HuH-7.5 (cell line): ENCODE measurements around the gene CDH3.

Experiments
- DNase-seq: peaks from one replicate; pipeline ENCODE4 v3.0.0; 2011; ENCODE audit warnings: low spot score

Gene CDH3

DNA sequence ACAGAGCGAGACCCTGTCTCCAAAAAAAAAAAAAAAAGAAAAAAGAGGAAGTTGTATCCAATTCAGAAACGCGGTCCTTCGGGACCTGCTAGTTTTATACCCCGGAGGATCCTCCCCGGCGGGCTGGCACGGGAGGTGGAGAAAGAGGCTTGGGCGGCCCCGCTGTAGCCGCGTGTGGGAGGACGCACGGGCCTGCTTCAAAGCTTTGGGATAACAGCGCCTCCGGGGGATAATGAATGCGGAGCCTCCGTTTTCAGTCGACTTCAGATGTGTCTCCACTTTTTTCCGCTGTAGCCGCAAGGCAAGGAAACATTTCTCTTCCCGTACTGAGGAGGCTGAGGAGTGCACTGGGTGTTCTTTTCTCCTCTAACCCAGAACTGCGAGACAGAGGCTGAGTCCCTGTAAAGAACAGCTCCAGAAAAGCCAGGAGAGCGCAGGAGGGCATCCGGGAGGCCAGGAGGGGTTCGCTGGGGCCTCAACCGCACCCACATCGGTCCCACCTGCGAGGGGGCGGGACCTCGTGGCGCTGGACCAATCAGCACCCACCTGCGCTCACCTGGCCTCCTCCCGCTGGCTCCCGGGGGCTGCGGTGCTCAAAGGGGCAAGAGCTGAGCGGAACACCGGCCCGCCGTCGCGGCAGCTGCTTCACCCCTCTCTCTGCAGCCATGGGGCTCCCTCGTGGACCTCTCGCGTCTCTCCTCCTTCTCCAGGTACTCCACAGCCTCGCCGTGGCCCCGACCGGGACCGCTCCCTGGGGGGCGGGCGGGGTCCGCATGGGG, at the start of gene CDH3:
Gene CDH3, plus strand, starts transcription at position 596 of the 779 bp plus-strand sequence. Its CDS starts 70 bp downstream, at position 666.
- DNase-seq: no peak

GRCh38 chr16:68596266-68596665, 48.8 kb upstream of the CDH3 start:
- DNase-seq: no peak

- no peak for DNase-seq
Observed at GRCh38 chr16:68599586-68599985, 45.5 kb upstream of the CDH3 start.

DNA sequence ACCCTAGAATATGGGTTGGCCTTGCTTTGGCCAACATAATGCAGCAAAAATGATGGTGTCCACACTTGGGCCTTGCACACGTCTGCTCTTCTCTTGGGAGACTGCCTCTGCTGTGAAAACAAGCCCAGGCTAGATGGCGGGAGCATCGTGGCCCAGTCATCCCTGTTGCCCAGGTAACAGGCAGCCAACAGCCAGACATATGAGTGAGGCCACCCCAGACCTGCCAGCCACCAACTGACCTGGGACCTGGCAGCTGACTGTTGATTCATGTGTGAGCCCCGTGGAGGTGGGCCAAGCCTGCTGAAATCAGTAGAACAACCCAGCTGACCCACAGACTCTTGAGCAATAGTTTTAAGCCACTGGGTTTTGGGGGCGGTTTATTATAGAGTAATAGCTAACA, 39.4 kb upstream of the CDH3 start:
- no peak for DNase-seq

DNA sequence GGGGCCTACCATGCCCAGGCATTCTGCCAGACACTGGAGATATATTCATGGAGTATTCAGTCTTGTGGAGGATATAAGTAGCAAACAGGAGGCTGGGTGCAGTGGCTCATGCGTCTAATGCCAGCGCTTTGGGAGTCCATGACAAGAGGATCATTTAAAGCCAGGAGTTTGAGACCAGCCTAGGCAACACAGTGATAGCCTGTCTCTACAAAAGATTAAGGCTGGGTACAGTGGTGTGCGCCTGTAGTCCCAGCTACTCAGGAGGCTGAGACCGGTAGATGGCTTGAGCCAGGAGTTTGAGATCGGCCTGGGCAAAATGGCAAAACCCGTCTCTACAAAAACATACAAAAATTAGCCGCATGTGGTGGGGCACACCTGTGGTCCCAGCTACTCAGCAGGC, 37.7 kb upstream of the CDH3 start:
- DNase-seq: no peak

- DNase-seq: no peak
Observed at GRCh38 chr16:68608330-68608729, 36.8 kb upstream of the CDH3 start.

DNA sequence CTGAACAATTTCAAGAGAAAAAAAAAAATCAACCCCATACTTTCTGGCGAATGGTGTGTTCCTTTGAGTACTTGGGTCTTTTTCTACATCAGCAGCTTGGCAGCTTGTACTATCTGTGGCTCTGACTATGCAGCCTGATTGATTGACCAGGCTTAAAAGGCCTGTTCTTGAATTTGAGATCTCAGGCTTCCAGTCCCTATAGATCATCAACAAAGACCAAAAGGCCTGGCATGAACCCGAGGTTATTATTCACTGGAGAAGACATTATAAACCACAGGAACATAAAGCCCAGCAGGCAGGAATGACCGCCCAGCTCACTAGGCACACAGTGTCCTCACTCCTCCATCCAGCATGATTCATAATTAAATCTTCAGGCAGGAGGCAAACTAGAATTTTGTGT, 32.1 kb upstream of the CDH3 start:
- no peak for DNase-seq

GRCh38 chr16:68617734-68618133, 27.4 kb upstream of the CDH3 start:
- no peak for DNase-seq

DNA sequence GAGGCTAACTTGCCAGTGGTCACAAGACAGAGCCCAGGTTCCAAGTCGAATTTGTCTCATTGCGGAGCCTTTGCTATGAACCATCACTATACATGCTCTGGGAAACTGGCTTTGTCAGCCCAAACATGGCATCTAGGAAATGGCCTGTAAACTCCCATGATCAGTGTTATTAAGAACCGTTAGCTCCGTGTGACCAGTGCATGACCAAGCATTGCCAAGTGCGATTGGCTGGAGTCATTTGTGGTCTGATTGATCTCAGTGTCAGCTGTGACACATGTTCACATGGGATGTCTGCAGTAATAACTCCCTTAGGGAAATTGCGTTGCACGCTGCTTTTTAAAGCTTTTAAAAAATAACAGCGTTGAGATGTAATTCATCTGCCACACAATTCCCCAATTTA, 18.6 kb upstream of the CDH3 start:
- no peak for DNase-seq

DNA sequence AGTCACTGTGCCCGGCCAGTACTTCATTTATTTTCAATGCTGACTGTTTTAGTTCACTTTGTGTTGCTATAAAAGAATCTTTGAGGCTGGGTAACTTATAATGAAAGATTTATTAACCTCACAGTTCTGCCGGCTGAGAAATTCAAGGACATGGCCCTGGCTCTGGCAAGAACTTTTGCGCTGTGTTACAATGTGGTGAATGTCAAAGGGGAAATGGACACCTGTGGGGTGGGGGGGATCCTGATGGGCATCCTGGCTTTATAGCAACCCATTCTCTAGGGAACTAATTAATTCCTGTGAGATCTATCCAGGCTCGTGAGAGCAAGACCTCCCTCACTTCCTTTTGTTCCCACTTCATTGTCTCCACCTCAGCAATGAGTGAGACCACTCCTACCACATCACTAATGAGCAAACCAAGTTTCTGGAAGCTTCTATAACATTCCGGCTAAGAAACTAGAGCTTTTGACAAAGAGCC, 17.1 kb upstream of the CDH3 start:
- DNase-seq: no peak

- no peak for DNase-seq
Observed at GRCh38 chr16:68629351-68629910, 15.7 kb upstream of the CDH3 start.

- DNase-seq: no peak
Observed at GRCh38 chr16:68636064-68636560, 9.0 kb upstream of the CDH3 start.

DNA sequence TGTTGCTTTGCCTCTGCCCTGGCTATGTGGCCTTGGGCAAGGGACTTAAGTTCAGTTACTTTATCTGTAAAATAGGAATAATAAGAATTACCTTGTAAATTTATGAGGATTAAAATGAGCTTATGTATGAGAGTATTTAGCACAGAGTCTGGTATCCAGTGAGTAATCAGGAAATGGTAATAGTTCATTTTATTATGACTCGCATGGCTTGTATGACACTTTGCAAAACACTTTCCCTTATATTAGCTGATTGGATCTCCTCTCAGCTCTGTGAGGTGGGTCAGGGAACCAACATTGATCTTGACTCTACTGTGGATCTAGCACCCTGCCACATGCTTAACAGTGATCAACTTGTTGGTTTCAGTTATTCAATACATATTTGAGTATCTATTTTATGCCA, 8.3 kb upstream of the CDH3 start:
- DNase-seq: no peak

DNA sequence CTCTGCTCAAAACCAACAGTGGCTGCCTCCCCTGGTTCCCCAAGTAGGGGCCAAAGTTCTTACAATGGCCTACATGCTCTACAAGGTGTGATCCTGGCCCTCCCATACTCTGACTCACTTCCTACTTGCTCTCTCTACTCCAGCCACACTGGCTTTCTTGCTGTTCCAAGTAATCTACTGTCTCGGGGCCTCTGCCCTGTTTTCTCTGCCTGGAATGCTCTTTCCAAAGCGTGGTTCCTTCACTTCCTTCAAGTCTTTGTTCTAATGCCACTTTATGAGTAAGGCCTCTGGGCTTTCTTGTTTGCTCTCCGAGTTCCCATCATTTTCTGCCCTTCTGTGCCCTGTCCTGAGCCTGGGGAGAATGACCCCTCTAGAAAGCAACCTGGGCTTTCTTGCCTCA, 4.1 kb upstream of the CDH3 start:
- no peak for DNase-seq

DNA sequence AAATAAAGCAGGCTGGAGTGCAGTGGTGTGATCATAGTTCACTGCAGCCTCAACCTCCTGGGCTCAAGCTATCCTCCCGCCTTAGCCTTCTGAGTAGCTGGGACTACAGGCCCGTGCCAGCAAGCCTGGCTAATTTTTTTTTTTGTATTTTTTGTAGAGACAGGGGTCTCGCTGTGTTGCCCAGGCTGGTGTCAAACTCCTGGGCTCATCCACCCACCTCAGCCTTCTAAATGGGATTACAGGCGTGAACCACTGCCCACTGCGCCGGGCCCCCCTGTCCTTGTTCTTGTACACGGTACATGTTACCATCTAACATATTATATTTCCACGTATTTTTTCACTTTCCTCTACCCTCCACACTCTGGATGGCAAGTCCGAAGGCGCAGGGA, 3.1 kb upstream of the CDH3 start:
- DNase-seq: no peak

GRCh38 chr16:68642436-68643101, 2.5 kb upstream of the CDH3 start:
- DNase-seq: no peak

GRCh38 chr16:68643227-68643626, 1.9 kb upstream of the CDH3 start:
- DNase-seq: no peak

- no peak for DNase-seq
Observed at GRCh38 chr16:68643847-68644246, 1.3 kb upstream of the CDH3 start.

- DNase-seq: no peak
Observed at GRCh38 chr16:68644296-68644695, 814 bp upstream of the CDH3 start.

GRCh38 chr16:68645494-68646388, 631 bp downstream of the CDH3 start:
- no peak for DNase-seq

DNA sequence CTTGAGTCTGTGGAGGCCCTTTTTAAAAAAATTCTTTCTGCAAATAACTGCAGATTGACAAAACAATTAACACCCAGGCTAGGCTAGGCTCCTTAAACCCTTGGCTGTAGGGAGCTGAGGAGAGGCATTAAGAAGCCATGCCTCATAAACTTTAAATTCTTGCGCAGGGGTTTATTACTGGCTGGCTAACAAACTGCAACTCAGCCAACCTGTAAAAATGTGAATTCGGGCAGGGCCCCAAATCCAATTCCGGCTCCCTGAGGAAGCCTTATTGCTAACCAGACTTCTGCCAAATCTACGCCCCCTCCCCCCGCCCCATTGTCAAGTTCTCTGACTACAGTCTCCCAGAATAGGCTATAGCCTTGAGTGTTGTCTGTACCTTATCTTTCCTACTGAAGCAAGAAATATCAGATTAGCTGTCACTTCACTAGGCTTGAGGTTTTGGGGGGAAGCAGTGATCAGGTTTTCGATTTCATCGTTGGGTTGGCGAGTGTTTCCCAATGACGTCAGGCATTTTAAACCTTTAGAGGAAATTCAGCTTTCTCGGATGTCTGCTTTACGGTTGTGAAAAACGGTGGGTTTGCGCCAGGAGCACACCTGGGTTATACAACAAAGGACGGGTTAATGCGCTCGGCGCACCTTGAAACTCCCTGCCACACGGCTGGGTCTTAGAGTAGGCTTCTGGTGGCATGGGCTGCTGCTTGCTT, 2.0 kb downstream of the CDH3 start:
- DNase-seq: no peak
